ENCODE measurements around the gene SPSB4. TPM values are rescaled to one million over a fixed set of nuclear protein-coding genes. Genes with fewer than 3 reads are reported as not detected.

The SPSB4 gene
- total and polyA plus RNA-seq, 9 of the 15 experiments (the other 6 are each of a cell fraction or from before 2014, with no cell fraction given), result not detected

DNA sequence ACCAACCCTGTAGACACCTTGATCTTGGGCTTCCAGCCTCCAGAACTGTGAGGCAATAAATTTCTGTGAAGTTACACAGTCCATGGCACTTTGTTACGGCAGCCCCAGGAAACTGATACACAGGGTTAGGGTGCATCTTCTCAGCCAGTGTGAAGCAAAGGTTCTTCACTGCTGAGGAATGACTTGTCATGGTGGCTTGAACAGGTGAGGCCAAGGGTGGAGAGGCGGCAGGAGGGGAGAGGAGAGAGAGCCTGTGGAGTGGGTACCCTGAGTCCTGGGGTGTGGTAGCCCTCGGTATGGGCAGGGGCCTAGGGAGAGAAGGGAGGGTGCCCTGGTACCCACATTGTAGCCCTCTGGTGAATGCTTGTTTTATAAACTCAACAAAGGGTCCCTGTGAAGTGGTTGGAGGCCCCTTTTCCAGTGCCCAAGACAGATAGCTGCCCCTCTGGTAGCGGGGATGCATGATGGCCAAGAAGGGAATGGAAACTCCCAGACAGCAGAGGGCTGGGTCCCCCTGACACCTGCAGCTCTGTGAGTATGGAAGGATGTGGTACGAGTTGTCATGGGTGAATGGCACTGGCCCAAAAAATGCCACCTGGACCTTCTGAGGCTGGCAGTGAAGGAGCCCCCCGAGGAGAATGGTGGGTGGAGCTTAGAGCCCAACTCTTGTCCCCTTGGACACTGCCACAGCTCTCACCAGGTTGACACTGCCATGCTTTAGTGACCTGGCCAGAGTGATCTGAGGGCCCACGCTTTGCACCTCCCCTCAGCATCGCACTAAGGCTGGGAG lies 49.6 kb downstream of the SPSB4 start:
- no peak for FAIRE-seq
- Histone ChIP-seq H4K20me1 (replicated peaks; ENCODE audit: control insufficient read depth, insufficient read depth, low read length) (0 out of 2 replicates have a peak, but pooled peaks cover under 1% of the 10 kb centered on the region), H3K27me3 (ENCODE audit: control insufficient read depth in 2 of 2, insufficient read depth in 2 of 2, low read length in 2 of 2) (peaks cover 11 to 37% of the 10 kb centered on the region in 2 experiments; a peak in 4 of 5 replicates), H2AFZ (ENCODE audit: low read depth, low read length) (no peak overlapping the region), H3K4me3 (no peak overlapping the region), H3K27ac (ENCODE audit: extremely low read depth, low read depth, low read length) (no peak overlapping the region), H3K4me2 (ENCODE audit: insufficient read depth, low read length) (no peak overlapping the region), H3K9me3 (replicated peaks; ENCODE audit: control insufficient read depth, insufficient read depth, low read depth, low read length) (no peaks in the 10 kb centered on the region), H3K9me1 (ENCODE audit: control insufficient read depth, insufficient read depth, low read length) (no peaks in the 10 kb centered on the region), H3K9ac (ENCODE audit: insufficient read depth in 1 of 2, low read depth in 2 of 2, low read length in 2 of 2) (no peak overlapping the region), H3K36me3 (ENCODE audit: control insufficient read depth, insufficient read depth, low read length) (no peaks in the 10 kb centered on the region), H3K79me2 (ENCODE audit: control insufficient read depth, insufficient read depth, low read length) (no peaks in the 10 kb centered on the region), H3K4me1 (replicated peaks in 1 of 2; ENCODE audit: control insufficient read depth in 2 of 2, insufficient read depth in 2 of 2, low read length in 2 of 2) (no peaks in the 10 kb centered on the region)
- ATAC-seq, result no peak
- ChIA-PET POLR2A (interaction anchor here (1.4 kb wide), 1 partner anchor 15 kb away, joined by 3 read pairs; no protein-coding TSS in a partner anchor), CTCF (ENCODE audit: low intra/inter-chr PET ratio) (no interaction called here)
- intact Hi-C loops (cut with micrococcal nuclease), result loop anchor here (10.0 kb wide), 1 partner anchor 176 kb away; no protein-coding TSS in a partner anchor
- BruUV-seq (replicated peaks), result no TSS peak
- under 1% methylated on average over 8 of the region's 8 CpGs for WGBS (ENCODE audit: insufficient coverage, low coverage, missing lambda C conversion rate)
- in situ Hi-C loops (cut with MboI), result loop anchor here (10.0 kb wide), 1 partner anchor 186 kb away; no protein-coding TSS in a partner anchor
- no peak for DNase-seq (ENCODE audit: extremely low read depth in 1 of 4, low spot score in 3 of 4)
- TF ChIP-seq ZNF121 (CRISPR knock-in tag; conservative IDR thresholded peaks at IDR 0.05) (no peak), BRD9 (IDR thresholded peaks at IDR 0.05; ENCODE audit: low read depth, partially characterized antibody) (no peak), POLR2H (tag; IDR thresholded peaks at IDR 0.05; ENCODE audit: low read depth) (no peak), NCOR1 (IDR thresholded peaks at IDR 0.05) (no peak), SNRNP70 (optimal IDR thresholded peaks at IDR 0.05; ENCODE audit: low read depth, low read length) (no peak), DMBX1 (CRISPR knock-in tag; IDR thresholded peaks at IDR 0.05; ENCODE audit: borderline replicate concordance) (no peak), MAFK (IDR thresholded peaks at IDR 0.05; ENCODE audit: low read length) (no peak), U2AF2 (optimal IDR thresholded peaks at IDR 0.05; ENCODE audit: low read depth, low read length) (no peak), HMG20B (CRISPR knock-in tag; IDR thresholded peaks at IDR 0.05) (no peak), MAZ (CRISPR knock-in tag; conservative IDR thresholded peaks at IDR 0.05 in 1 of 2, IDR thresholded peaks at IDR 0.05 in 1 of 2) (no peak), MTA3 (IDR thresholded peaks at IDR 0.05; ENCODE audit: borderline replicate concordance) (no peak), KDM2B (CRISPR knock-in tag; IDR thresholded peaks at IDR 0.05) (no peak), ZNF140 (CRISPR knock-in tag; IDR thresholded peaks at IDR 0.05) (no peak)
- TF ChIP-seq, protein P1, sequence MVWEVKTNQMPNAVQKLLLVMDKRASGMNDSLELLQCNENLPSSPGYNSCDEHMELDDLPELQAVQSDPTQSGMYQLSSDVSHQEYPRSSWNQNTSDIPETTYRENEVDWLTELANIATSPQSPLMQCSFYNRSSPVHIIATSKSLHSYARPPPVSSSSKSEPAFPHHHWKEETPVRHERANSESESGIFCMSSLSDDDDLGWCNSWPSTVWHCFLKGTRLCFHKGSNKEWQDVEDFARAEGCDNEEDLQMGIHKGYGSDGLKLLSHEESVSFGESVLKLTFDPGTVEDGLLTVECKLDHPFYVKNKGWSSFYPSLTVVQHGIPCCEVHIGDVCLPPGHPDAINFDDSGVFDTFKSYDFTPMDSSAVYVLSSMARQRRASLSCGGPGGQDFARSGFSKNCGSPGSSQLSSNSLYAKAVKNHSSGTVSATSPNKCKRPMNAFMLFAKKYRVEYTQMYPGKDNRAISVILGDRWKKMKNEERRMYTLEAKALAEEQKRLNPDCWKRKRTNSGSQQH (CRISPR knock-in tag; IDR thresholded peaks at IDR 0.05), result no peak
- TF ChIP-seq, protein P2, sequence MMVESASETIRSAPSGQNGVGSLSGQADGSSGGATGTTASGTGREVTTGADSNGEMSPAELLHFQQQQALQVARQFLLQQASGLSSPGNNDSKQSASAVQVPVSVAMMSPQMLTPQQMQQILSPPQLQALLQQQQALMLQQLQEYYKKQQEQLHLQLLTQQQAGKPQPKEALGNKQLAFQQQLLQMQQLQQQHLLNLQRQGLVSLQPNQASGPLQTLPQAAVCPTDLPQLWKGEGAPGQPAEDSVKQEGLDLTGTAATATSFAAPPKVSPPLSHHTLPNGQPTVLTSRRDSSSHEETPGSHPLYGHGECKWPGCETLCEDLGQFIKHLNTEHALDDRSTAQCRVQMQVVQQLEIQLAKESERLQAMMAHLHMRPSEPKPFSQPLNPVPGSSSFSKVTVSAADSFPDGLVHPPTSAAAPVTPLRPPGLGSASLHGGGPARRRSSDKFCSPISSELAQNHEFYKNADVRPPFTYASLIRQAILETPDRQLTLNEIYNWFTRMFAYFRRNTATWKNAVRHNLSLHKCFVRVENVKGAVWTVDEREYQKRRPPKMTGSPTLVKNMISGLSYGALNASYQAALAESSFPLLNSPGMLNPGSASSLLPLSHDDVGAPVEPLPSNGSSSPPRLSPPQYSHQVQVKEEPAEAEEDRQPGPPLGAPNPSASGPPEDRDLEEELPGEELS (CRISPR knock-in tag; IDR thresholded peaks at IDR 0.05; ENCODE audit: borderline replicate concordance), result no peak
- TF ChIP-seq, protein P3, sequence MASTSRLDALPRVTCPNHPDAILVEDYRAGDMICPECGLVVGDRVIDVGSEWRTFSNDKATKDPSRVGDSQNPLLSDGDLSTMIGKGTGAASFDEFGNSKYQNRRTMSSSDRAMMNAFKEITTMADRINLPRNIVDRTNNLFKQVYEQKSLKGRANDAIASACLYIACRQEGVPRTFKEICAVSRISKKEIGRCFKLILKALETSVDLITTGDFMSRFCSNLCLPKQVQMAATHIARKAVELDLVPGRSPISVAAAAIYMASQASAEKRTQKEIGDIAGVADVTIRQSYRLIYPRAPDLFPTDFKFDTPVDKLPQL (IDR thresholded peaks at IDR 0.05; ENCODE audit: extremely low read depth, insufficient read length), result no peak
